ENCODE results near the gene ACTR10. TPM values are rescaled to one million over a fixed set of nuclear protein-coding genes. Genes with fewer than 3 reads are reported as not detected.

ACTR10 gene
- total RNA-seq (10 to 100 TPM; 41.2 to 67.1 (median 54.0) TPM), polyA plus RNA-seq (10 to 100 TPM; 56.5 to 69.0 (median 61.0) TPM)
- long read RNA-seq, donor 1, transcript ACTR10-201 (13 exons, 2,419 nt), result major isoform, 38 of 44 reads
- long read RNA-seq, donor 1, partial matches to known transcripts, result 2 of 44 reads
- long read RNA-seq, donor 1, other reads (novel, unspliced or antisense), result 4 of 44 reads
- long read RNA-seq, donor 2, transcript ACTR10-201 (13 exons, 2,419 nt), result major isoform, 72 of 98 reads
- long read RNA-seq, donor 2, partial matches to known transcripts, result 4 of 98 reads
- long read RNA-seq, donor 2, other reads (novel, unspliced or antisense), result 20 of 98 reads

DNA sequence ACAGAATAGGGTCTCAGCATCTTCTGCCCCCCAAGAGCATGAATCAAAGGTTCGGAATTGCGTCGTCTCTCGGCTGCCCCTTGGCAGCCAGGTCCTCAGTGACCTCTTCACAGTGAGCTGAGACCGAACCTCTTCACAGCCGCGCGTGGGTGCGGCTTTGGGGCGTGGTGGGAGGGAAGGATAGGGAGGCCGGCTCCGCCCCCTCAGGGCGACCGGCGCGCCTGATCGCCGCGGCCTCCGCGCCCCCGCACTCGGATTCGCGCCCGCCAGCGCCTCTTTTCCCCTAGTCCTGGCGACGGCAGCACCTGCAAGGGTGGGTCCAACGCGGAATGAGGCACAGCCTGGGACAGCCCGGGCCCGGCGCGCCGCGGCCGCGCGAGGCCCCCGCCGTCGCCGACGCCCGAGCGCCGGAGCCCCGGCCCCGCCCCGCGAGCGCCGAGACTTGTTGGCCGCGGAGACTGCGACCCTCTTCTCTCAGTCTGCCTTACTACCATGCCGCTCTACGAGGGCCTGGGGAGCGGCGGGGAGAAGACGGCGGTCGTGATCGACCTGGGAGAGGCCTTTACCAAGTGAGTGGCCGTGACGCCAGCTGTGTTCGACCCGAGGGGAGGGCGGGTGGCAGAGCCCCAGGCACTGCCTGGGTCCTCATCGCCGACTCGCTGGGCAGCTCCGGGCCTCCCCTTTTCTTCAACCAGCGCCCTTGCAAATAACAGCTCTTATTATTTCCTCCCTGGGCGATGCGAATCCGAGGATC, at the start of gene ACTR10:
TSS of gene ACTR10 (plus strand) at position 424 of the 754 bp plus-strand sequence. CDS start at position 493, 69 bp downstream.
- Histone ChIP-seq H3K4me3 (peak within 1 kb of the TSS; percentile 74), H3K36me3 (ENCODE audit: insufficient read depth in 1 of 2, low read depth in 1 of 2) (peaks cover 0 to 20% of the 10 kb centered on the region in 2 donors), H3K9me3 (no peaks in the 10 kb centered on the region), H3K27me3 (ENCODE audit: insufficient read depth in 3 of 3, low read length in 2 of 3) (no peaks in the 10 kb centered on the region), H3K27ac (peak within 1 kb of the TSS; percentile 91), H3K4me1 (peaks cover 7% of the 10 kb centered on the region)
- TF ChIP-seq, protein P1, sequence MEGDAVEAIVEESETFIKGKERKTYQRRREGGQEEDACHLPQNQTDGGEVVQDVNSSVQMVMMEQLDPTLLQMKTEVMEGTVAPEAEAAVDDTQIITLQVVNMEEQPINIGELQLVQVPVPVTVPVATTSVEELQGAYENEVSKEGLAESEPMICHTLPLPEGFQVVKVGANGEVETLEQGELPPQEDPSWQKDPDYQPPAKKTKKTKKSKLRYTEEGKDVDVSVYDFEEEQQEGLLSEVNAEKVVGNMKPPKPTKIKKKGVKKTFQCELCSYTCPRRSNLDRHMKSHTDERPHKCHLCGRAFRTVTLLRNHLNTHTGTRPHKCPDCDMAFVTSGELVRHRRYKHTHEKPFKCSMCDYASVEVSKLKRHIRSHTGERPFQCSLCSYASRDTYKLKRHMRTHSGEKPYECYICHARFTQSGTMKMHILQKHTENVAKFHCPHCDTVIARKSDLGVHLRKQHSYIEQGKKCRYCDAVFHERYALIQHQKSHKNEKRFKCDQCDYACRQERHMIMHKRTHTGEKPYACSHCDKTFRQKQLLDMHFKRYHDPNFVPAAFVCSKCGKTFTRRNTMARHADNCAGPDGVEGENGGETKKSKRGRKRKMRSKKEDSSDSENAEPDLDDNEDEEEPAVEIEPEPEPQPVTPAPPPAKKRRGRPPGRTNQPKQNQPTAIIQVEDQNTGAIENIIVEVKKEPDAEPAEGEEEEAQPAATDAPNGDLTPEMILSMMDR (IDR thresholded peaks at IDR 0.05), result no peak
- DNase-seq, result peak; percentile 90 to 94
- ATAC-seq, result peak; percentile 95 to 98 (median 96)
- intact Hi-C loops (cut with DNase I), result loop anchor here (2.0 to 5.0 kb wide), 2 partner anchors 37 to 39 kb away; no protein-coding TSS in a partner anchor
- WGBS, 3 donors, result 0 to 1% (median 1%) methylated on average over 51 to 78 of the region's 78 CpGs

DNA sequence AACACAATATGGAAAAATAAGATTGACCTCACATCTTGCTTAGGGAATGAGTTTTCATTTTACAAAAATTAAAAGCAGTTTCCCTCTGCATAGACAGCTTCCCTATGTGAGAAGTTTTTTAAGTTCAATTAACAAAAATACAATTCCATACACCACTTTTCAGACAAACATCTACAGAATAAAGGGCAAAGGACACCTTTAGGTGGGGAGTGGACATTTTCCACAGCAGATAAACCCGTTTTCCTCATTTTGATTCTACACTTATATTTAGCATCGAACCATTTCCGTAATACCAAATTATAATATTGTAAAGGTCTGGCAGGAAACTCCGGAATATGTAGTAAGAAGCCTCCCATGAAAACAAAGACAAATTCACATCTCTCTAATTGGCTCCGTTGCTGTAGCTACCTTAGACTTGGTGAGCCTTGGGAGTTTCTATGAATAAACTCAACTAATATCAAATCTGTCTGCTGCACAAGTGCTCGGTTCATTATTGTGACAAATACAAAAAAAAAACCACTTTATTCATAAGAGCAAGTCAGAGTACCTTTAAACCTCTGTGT, 49.6 kb upstream of the ACTR10 start:
- Histone ChIP-seq H3K9me3 (no peaks in the 10 kb centered on the region), H3K36me3 (ENCODE audit: insufficient read depth in 1 of 2, low read depth in 1 of 2) (no peaks in the 10 kb centered on the region), H3K27me3 (ENCODE audit: insufficient read depth in 3 of 3, low read length in 2 of 3) (peaks cover 0 to 13% (median 0%) of the 10 kb centered on the region in 3 donors), H3K27ac (no peak overlapping the region), H3K4me1 (peaks cover 6% of the 10 kb centered on the region), H3K4me3 (no peak overlapping the region)
- intact Hi-C loops (cut with DNase I), result no loop called here
- TF ChIP-seq, protein P1 (IDR thresholded peaks at IDR 0.05), result no peak
- no peak for ATAC-seq
- no peak for DNase-seq
- 72 to 76% (median 73%) methylated on average over 6 of the region's 6 CpGs for WGBS, 3 donors

DNA sequence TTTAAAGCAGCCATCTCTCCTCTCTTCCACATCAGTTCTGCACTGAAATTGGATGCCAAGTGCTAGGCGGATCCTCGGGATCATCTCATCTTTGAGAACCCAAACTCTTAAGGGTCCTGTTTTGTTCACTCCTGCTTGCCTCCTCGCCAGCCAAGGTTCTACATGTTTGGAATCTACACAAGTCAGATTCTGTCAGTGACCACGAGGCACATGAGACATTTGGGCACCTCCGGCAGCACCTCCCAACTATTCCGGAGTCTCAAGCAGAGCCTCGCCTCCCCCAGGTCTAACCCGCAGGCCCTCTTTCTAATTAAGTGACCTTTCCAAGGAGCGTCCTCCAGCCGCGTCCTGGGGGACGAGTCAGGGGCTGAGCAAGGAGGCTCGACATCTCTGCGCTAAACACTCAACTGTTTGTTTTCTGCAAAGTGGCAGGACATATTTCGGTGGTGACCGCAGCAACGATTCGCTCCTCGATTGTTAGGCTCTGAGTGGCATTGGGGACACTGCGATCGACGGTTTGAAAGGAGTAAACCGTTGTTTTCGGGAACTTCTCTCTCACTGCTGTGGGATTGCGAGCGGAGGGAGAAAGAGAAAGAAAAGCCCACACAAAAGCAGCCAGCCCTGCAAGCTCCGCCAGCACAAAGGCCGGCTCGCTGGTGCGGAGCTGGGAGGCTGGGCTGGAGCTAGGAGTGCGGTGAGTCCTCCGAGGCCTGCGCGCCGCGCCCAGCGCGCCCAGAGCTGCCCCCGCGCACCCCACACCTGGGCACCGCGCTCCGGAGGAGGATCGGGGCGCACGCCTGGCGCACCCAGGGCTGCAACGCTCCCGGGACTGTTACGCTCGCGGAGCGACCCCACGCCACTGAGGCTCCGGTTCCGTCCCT, 48.6 kb upstream of the ACTR10 start:
- no peaks in the 10 kb centered on the region for H3K9me3 ChIP-seq
- no peaks in the 10 kb centered on the region for H3K36me3 ChIP-seq (ENCODE audit: insufficient read depth in 1 of 2, low read depth in 1 of 2)
- H3K4me1 ChIP-seq, result peaks cover 6% of the 10 kb centered on the region
- TF ChIP-seq, protein P1 (IDR thresholded peaks at IDR 0.05), result no peak
- no peak for DNase-seq
- peak overlapping the region; percentile 87 for H3K4me3 ChIP-seq
- ATAC-seq, result peak; percentile 50 to 62 (median 53)
- intact Hi-C loops (cut with DNase I), result no loop called here
- peaks cover 0 to 13% (median 0%) of the 10 kb centered on the region in 3 donors for H3K27me3 ChIP-seq (ENCODE audit: insufficient read depth in 3 of 3, low read length in 2 of 3)
- 1 to 2% (median 1%) methylated on average over 40 to 56 of the region's 56 CpGs for WGBS, 3 donors
- H3K27ac ChIP-seq, result no peak overlapping the region
